Endodermal cell (in vitro differentiated cells): ENCODE results near the gene CCDC13. TPM values are rescaled to one million over a fixed set of nuclear protein-coding genes. Genes with fewer than 3 reads are reported as not detected.

ENCODE experiments used
- DNase-seq: peaks from one replicate; pipeline ENCODE4 v3.0.0-alpha.2; 2017
- H3K27ac ChIP-seq: 2 replicates; pipeline ENCODE4 v1.5.1; 2013; ENCODE audit warnings: mild to moderate bottlenecking, low read depth, low read length, moderate library complexity
- H3K27me3 ChIP-seq: 2 replicates; pipeline ENCODE4 v1.6.1; 2013; ENCODE audit warnings: mild to moderate bottlenecking, low read length, moderate library complexity; ENCODE audit not compliant: insufficient read depth, control insufficient read depth, poor library complexity, severe bottlenecking
- H3K36me3 ChIP-seq: 2 replicates; pipeline ENCODE4 v1.7.0; 2013; ENCODE audit warnings: mild to moderate bottlenecking, low read length, moderate library complexity; ENCODE audit not compliant: control insufficient read depth, insufficient read depth
- H3K4me1 ChIP-seq: one replicate; pipeline ENCODE4 v1.7.0; 2013; ENCODE audit warnings: low read length; ENCODE audit not compliant: control insufficient read depth, insufficient read depth
- H3K4me3 ChIP-seq: 2 replicates; pipeline ENCODE4 v1.5.1; 2013; ENCODE audit warnings: mild to moderate bottlenecking, low read length, moderate library complexity
- H3K9ac ChIP-seq: 2 replicates; pipeline ENCODE4 v1.6.1; 2013; ENCODE audit warnings: mild to moderate bottlenecking, low read length, moderate library complexity; ENCODE audit not compliant: poor library complexity, severe bottlenecking; ENCODE audit errors: extremely low read depth
- H3K9me3 ChIP-seq: 2 replicates; pipeline ENCODE4 v1.6.1; 2013; ENCODE audit warnings: mild to moderate bottlenecking, low read length, moderate library complexity; ENCODE audit not compliant: control insufficient read depth
- H3K27ac Mint-ChIP-seq: 2 replicates; pipeline ENCODE4 v1.8.0; 2020; ENCODE audit warnings: mixed read lengths
- H3K27me3 Mint-ChIP-seq: 2 replicates; pipeline ENCODE4 v1.8.0; 2021; ENCODE audit warnings: mild to moderate bottlenecking, mixed read lengths; ENCODE audit not compliant: insufficient read depth
- H3K36me3 Mint-ChIP-seq: 2 replicates; pipeline ENCODE4 v1.8.0; 2020; ENCODE audit warnings: low read depth, mixed read lengths
- H3K4me1 Mint-ChIP-seq: 2 replicates; pipeline ENCODE4 v1.8.0; 2020; ENCODE audit warnings: mixed read lengths
- H3K4me3 Mint-ChIP-seq: 2 replicates; pipeline ENCODE4 v1.8.0; 2020; ENCODE audit warnings: mild to moderate bottlenecking, moderate library complexity, mixed read lengths
- H3K9me3 Mint-ChIP-seq: 2 replicates; pipeline ENCODE4 v1.8.0; 2020; ENCODE audit warnings: mild to moderate bottlenecking, mixed read lengths
- CTCF ChIP-seq: fragments of 200-600 bp; sonication (generic); conservative IDR thresholded peaks from 2 replicates; pipeline ENCODE4 v1.5.0; 2021; ENCODE audit warnings: antibody characterized with exemption, mild to moderate bottlenecking
- WGBS, 2 experiments: methylation state at CpG; one replicate each; pipeline versions ENCODE4 v1.1.5 to v1.1.7; 2013; ENCODE audit warnings: missing lambda C conversion rate in 2 of 2, mixed read lengths in 1 of 2; ENCODE audit not compliant: insufficient coverage in 1 of 2, insufficient read length in 1 of 2; 5-methylcytosine and 5-hydroxymethylcytosine counted together
- total RNA-seq, 2 donors: library from RNA; stranded (reverse); fragmentation: NEBNext Ultra II Directional in 1 of 2; extraction: Animal tissue kit (Norgen Biotek cat#: 25700) in 1 of 2; gene quantifications; 2 replicates in 1 of 2; 3 replicates in 1 of 2; pipeline ENCODE4 v1.2.1, GENCODE V29; 2021

Gene CCDC13
- total RNA-seq, 2 donors from 2014 or later: 0.64 to 1.1 TPM

DNA sequence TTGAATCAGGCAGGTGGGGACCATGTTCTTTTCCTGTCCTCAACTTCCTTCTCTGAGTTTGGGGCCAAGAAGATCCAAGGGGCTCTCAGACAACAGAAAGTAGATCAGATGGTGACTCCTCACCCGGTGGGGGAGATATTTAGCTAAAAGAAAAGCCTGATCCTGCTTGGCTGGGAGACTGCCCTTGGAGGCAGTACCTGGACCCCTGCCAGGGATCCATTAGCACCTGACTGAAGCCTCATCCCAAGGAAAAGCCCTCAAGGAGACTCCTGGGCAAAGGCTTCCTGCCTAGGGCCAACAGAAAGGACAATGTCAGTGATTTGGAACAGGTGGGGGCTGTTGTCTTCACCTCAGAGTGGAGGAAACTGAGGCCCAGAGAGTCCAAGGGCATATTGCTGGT lies 37.0 kb downstream of the CCDC13 start:
- Histone ChIP-seq H3K27me3 (no peaks in the 10 kb centered on the region), H3K9ac (no peak overlapping the region), H3K27ac (no peak overlapping the region), H3K36me3 (no peaks in the 10 kb centered on the region), H3K4me1 (peaks cover 10% of the 10 kb centered on the region), H3K4me3 (no peak overlapping the region), H3K9me3 (no peaks in the 10 kb centered on the region)
- Mint-ChIP-seq H3K4me3 (no peak overlapping the region), H3K9me3 (peaks cover 3% of the 10 kb centered on the region), H3K4me1 (peaks cover 39% of the 10 kb centered on the region), H3K27me3 (no peaks in the 10 kb centered on the region), H3K27ac (peak overlapping the region; percentile 21), H3K36me3 (no peaks in the 10 kb centered on the region)
- peak; percentile 90 for DNase-seq
- 23 to 40% methylated on average over 1 of the region's 1 CpG for WGBS, 2 experiments
- TF ChIP-seq CTCF: no peak

DNA sequence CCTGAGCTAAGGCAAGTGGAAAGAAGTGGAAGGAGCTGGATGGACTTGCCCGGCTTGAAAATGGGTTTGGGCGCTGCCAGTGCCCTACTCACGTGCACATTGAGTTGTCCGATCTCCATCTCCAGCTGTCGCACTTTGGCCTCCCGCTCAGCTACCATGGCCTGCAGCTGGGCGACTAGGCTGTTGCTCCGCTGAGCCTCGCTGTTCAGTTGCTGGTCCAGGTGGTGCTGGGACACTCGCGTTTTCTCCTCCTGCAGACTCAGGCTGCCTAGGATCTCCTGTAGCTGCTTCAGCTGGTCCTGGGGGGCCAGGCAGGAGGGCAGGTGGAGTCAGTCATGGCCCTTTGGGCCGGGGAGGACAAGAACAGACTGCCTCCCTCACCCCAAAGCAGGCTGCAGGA lies 37.4 kb downstream of the CCDC13 start:
- Histone ChIP-seq H3K27ac (no peak overlapping the region), H3K9me3 (no peaks in the 10 kb centered on the region), H3K4me3 (no peak overlapping the region), H3K27me3 (no peaks in the 10 kb centered on the region), H3K4me1 (peaks cover 10% of the 10 kb centered on the region), H3K36me3 (no peaks in the 10 kb centered on the region), H3K9ac (no peak overlapping the region)
- peaks cover 3% of the 10 kb centered on the region for H3K9me3 Mint-ChIP-seq
- peaks cover 39% of the 10 kb centered on the region for H3K4me1 Mint-ChIP-seq
- peak overlapping the region; percentile 21 for H3K27ac Mint-ChIP-seq
- no peaks in the 10 kb centered on the region for H3K27me3 Mint-ChIP-seq
- WGBS, 2 experiments: 93 to 96% methylated on average over 8 to 12 of the region's 12 CpGs
- H3K4me3 Mint-ChIP-seq: no peak overlapping the region
- no peak for TF ChIP-seq CTCF
- no peak for DNase-seq
- no peaks in the 10 kb centered on the region for H3K36me3 Mint-ChIP-seq

- Histone ChIP-seq H3K9me3 (no peaks in the 10 kb centered on the region), H3K27me3 (no peaks in the 10 kb centered on the region), H3K36me3 (no peaks in the 10 kb centered on the region), H3K4me3 (no peak overlapping the region), H3K9ac (no peak overlapping the region), H3K4me1 (peaks cover 10% of the 10 kb centered on the region), H3K27ac (no peak overlapping the region)
- WGBS, 2 experiments: 73 to 78% methylated on average over 7 to 8 of the region's 8 CpGs
- H3K4me1 Mint-ChIP-seq: peaks cover 39% of the 10 kb centered on the region
- peaks cover 3% of the 10 kb centered on the region for H3K9me3 Mint-ChIP-seq
- TF ChIP-seq CTCF: no peak
- H3K27ac Mint-ChIP-seq: no peak overlapping the region
- H3K4me3 Mint-ChIP-seq: no peak overlapping the region
- H3K27me3 Mint-ChIP-seq: no peaks in the 10 kb centered on the region
- DNase-seq: no peak
- H3K36me3 Mint-ChIP-seq: no peaks in the 10 kb centered on the region
Observed at GRCh38 chr3:42735019-42735418, 38.0 kb downstream of the CCDC13 start.
